IMR-90 (cell line): ENCODE results near the gene CACNA2D4.

Experiments
- POLR2A ChIP-seq: IDR thresholded peaks from 2 replicates; pipeline ENCODE4 v1.6.1; 2012; ENCODE audit warnings: mild to moderate bottlenecking, low read depth, low read length
- RAD21 ChIP-seq: IDR thresholded peaks from 2 replicates; pipeline ENCODE4 v1.6.1; 2012; ENCODE audit warnings: low read length, improper control_type of control experiment
- SMC3 ChIP-seq: fragments of 150-350 bp; IDR thresholded peaks from 2 replicates; pipeline ENCODE4 v1.6.1; 2016; ENCODE audit warnings: low read depth, mild to moderate bottlenecking, antibody characterized with exemption, low read length, moderate library complexity
- TF ChIP-seq, protein P1 (sequence below): conservative IDR thresholded peaks from 2 replicates; pipeline ENCODE4 v1.5.1; 2012; ENCODE audit warnings: mild to moderate bottlenecking, low read depth, low read length, improper control_type of control experiment

DNA sequence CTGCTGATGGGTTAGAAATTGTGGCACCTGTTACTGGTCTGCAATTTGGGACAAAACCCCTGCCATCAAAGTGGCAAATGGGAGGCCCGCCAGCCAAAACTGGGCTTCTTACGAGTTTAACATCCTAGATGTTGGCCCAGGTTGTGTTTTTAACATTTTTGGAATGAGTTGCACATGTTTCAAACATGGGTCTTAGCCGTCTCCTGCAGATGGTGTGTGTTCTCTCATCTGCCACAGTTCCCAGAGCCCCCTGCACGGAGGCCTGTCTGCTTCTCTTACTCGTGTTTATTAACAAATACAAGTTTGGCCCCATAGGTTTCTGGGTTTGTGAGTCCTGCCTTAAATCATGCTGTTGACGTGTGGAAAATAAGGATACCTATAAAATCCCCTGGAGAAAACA lies 46.5 kb downstream of the CACNA2D4 start:
- TF ChIP-seq, protein P1, sequence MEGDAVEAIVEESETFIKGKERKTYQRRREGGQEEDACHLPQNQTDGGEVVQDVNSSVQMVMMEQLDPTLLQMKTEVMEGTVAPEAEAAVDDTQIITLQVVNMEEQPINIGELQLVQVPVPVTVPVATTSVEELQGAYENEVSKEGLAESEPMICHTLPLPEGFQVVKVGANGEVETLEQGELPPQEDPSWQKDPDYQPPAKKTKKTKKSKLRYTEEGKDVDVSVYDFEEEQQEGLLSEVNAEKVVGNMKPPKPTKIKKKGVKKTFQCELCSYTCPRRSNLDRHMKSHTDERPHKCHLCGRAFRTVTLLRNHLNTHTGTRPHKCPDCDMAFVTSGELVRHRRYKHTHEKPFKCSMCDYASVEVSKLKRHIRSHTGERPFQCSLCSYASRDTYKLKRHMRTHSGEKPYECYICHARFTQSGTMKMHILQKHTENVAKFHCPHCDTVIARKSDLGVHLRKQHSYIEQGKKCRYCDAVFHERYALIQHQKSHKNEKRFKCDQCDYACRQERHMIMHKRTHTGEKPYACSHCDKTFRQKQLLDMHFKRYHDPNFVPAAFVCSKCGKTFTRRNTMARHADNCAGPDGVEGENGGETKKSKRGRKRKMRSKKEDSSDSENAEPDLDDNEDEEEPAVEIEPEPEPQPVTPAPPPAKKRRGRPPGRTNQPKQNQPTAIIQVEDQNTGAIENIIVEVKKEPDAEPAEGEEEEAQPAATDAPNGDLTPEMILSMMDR = no peak
- TF ChIP-seq POLR2A = no peak
- no peak for TF ChIP-seq SMC3
- TF ChIP-seq RAD21 = no peak
